ENCODE data around the gene EHMT2.
"Not testable (repeated sequence)": the region's sequence is repeated elsewhere in the genome, so short reads cannot be mapped to it uniquely, and the experiment has no call there.

EHMT2 gene

GRCh38 chr6:31870385-31870921, 27.0 kb downstream of the EHMT2 start:
- ChIA-PET POLR2A (ENCODE audit: low non-redundant PET) (no interaction called here), CTCF (interaction anchor here (0.7 kb wide), 1 partner anchor 177 kb away, joined by 5 read pairs; no protein-coding TSS in a partner anchor)
- no peak overlapping the region for H3K27ac ChIP-seq
- DNase-seq (ENCODE audit: low spot score) = no peak
- TF ChIP-seq CTCF (conservative IDR thresholded peaks at IDR 0.05; ENCODE audit: low read depth) = no peak

GRCh38 chr6:31869343-31869742, 28.2 kb downstream of the EHMT2 start:
- TF ChIP-seq CTCF (conservative IDR thresholded peaks at IDR 0.05; ENCODE audit: low read depth) = no peak
- ChIA-PET CTCF (no interaction called here), POLR2A (ENCODE audit: low non-redundant PET) (no interaction called here)
- no peak for DNase-seq (ENCODE audit: low spot score)
- H3K27ac ChIP-seq = no peak overlapping the region

GRCh38 chr6:31868658-31868971, 28.9 kb downstream of the EHMT2 start:
- CTCF ChIA-PET = interaction anchor here (0.6 to 1.0 kb wide), 3 partner anchors 77 to 472 kb away, joined by 3 read pairs; no protein-coding TSS in a partner anchor
- DNase-seq (ENCODE audit: low spot score); H3K27ac ChIP-seq; POLR2A ChIA-PET (ENCODE audit: low non-redundant PET): not testable (repeated sequence)

- no peak for TF ChIP-seq CTCF (conservative IDR thresholded peaks at IDR 0.05; ENCODE audit: low read depth)
- H3K27ac ChIP-seq = 0 out of 2 replicates have a peak overlapping the region, but pooled peaks have one; percentile 85
- POLR2A ChIA-PET (ENCODE audit: low non-redundant PET) = no interaction called here
These were observed 32.0 kb downstream of the EHMT2 start for GRCh38 chr6:31865205-31866118.

GRCh38 chr6:31864818-31865204, 32.7 kb downstream of the EHMT2 start:
- POLR2A ChIA-PET (ENCODE audit: low non-redundant PET) = no interaction called here

More at GRCh38 chr6:31865205-31866118, 32.0 kb downstream of the EHMT2 start:
- CTCF ChIA-PET = no interaction called here
- no peak for DNase-seq (ENCODE audit: low spot score)

GRCh38 chr6:31864123-31864562, 33.4 kb downstream of the EHMT2 start:
- H3K27ac ChIP-seq = peak overlapping the region; percentile 85
- CTCF ChIA-PET = interaction anchor here (0.6 to 1.5 kb wide), 7 partner anchors 14 to 180 kb away, joined by 3 to 8 read pairs (median 4); partner anchors contain the start of gene DDAH2
- POLR2A ChIA-PET (ENCODE audit: low non-redundant PET); DNase-seq (ENCODE audit: low spot score): not testable (repeated sequence)

More at GRCh38 chr6:31864818-31865204, 32.7 kb downstream of the EHMT2 start:
- TF ChIP-seq CTCF (conservative IDR thresholded peaks at IDR 0.05; ENCODE audit: low read depth) = no peak
- peak overlapping the region; percentile 85; the same call in 1 of the 2 replicates for H3K27ac ChIP-seq
- DNase-seq (ENCODE audit: low spot score) = no peak
- CTCF ChIA-PET = no interaction called here

- CTCF ChIA-PET = interaction anchor here (0.5 to 1.5 kb wide), 2 partner anchors 93 to 133 kb away, joined by 3 to 5 read pairs; partner anchors contain the start of gene DDAH2
These were observed 34.9 kb downstream of the EHMT2 start, which contains the start of gene NEU1 for GRCh38 chr6:31862344-31863235. NEU1 (minus strand) TSS chr6:31862821; CDS start chr6:31862776, 45 bp downstream.

More at GRCh38 chr6:31862344-31863235, 34.9 kb downstream of the EHMT2 start, which contains the start of gene NEU1:
- H3K27ac ChIP-seq = peak within 1 kb of the TSS; percentile 85
- DNase-seq (ENCODE audit: low spot score) = peak; percentile 100
- POLR2A ChIA-PET (ENCODE audit: low non-redundant PET) = interaction anchor here (0.5 to 0.8 kb wide), 3 partner anchors 30 to 32 kb away, joined by 3 to 7 read pairs (median 3); no protein-coding TSS in a partner anchor
- no peak for TF ChIP-seq CTCF (conservative IDR thresholded peaks at IDR 0.05; ENCODE audit: low read depth)
